Glutamatergic neuron (in vitro differentiated cells): Measurements from ENCODE around the gene ARL10. TPM values are rescaled to one million over a fixed set of nuclear protein-coding genes. Genes with fewer than 3 reads are reported as not detected.

ENCODE experiments used
- DNase-seq: peaks from one replicate; pipeline ENCODE4 v3.0.0; 2022
- H3K27ac Mint-ChIP-seq: one replicate; pipeline ENCODE4 v1.8.0; 2020; ENCODE audit warnings: mild to moderate bottlenecking, mixed read lengths, inconsistent platforms; ENCODE audit not compliant: unreplicated experiment
- H3K27me3 Mint-ChIP-seq: one replicate; pipeline ENCODE4 v1.8.0; 2020; ENCODE audit warnings: mild to moderate bottlenecking, moderate library complexity, mixed read lengths, inconsistent platforms; ENCODE audit not compliant: unreplicated experiment
- H3K36me3 Mint-ChIP-seq: one replicate; pipeline ENCODE4 v1.8.0; 2020; ENCODE audit warnings: mild to moderate bottlenecking, mixed read lengths, inconsistent platforms; ENCODE audit not compliant: unreplicated experiment
- H3K4me1 Mint-ChIP-seq: one replicate; pipeline ENCODE4 v1.8.0; 2020; ENCODE audit warnings: mild to moderate bottlenecking, low read depth, mixed read lengths, inconsistent platforms; ENCODE audit not compliant: unreplicated experiment
- H3K4me3 Mint-ChIP-seq: one replicate; pipeline ENCODE4 v1.8.0; 2020; ENCODE audit warnings: mild to moderate bottlenecking, mixed read lengths, inconsistent platforms; ENCODE audit not compliant: unreplicated experiment
- H3K9me3 Mint-ChIP-seq: one replicate; pipeline ENCODE4 v1.8.0; 2020; ENCODE audit warnings: mild to moderate bottlenecking, moderate library complexity, mixed read lengths, inconsistent platforms; ENCODE audit not compliant: unreplicated experiment
- CTCF ChIP-seq: fragments of 200-600 bp; sonication (generic); IDR thresholded peaks from one replicate; pipeline ENCODE4 v1.5.0; 2021; ENCODE audit not compliant: partially characterized antibody, unreplicated experiment
- total RNA-seq: library from RNA; stranded (reverse); fragmentation: NEBNext Ultra II Directional; extraction: Animal tissue kit (Norgen Biotek cat#: 25700); gene quantifications from one replicate; pipeline ENCODE4 v1.2.1, GENCODE V29; 2021; ENCODE audit not compliant: unreplicated experiment

The ARL10 gene
- total RNA-seq, 1 donor from 2014 or later = 34.7 TPM

GRCh38 chr5:176368726-176369125, 3.4 kb downstream of the ARL10 start:
- peaks cover 8% of the 10 kb centered on the region for H3K36me3 Mint-ChIP-seq

GRCh38 chr5:176369934-176370711, 4.8 kb downstream of the ARL10 start:
- no peak overlapping the region for H3K4me3 Mint-ChIP-seq
- H3K27ac Mint-ChIP-seq = no peak overlapping the region
- peaks cover 8% of the 10 kb centered on the region for H3K4me1 Mint-ChIP-seq
- H3K9me3 Mint-ChIP-seq = peaks cover 10% of the 10 kb centered on the region
- H3K27me3 Mint-ChIP-seq = peaks cover 9% of the 10 kb centered on the region
- peaks cover 8% of the 10 kb centered on the region for H3K36me3 Mint-ChIP-seq
- TF ChIP-seq CTCF = no peak
- no peak for DNase-seq

More at GRCh38 chr5:176368726-176369125, 3.4 kb downstream of the ARL10 start:
- no peak for DNase-seq
- H3K4me1 Mint-ChIP-seq = peaks cover 8% of the 10 kb centered on the region
- no peak for TF ChIP-seq CTCF
- peaks cover 10% of the 10 kb centered on the region for H3K9me3 Mint-ChIP-seq
- no peak overlapping the region for H3K4me3 Mint-ChIP-seq
- no peak overlapping the region for H3K27ac Mint-ChIP-seq
- H3K27me3 Mint-ChIP-seq = peaks cover 11% of the 10 kb centered on the region

- H3K9me3 Mint-ChIP-seq = peaks cover 6% of the 10 kb centered on the region
These were observed 6.6 kb downstream of the ARL10 start for GRCh38 chr5:176371621-176372539.

GRCh38 chr5:176373100-176373818, 8.0 kb downstream of the ARL10 start:
- no peak overlapping the region for H3K27ac Mint-ChIP-seq
- peaks cover 3% of the 10 kb centered on the region for H3K9me3 Mint-ChIP-seq

More at GRCh38 chr5:176371621-176372539, 6.6 kb downstream of the ARL10 start:
- Mint-ChIP-seq H3K36me3 (peaks cover 8% of the 10 kb centered on the region), H3K27ac (no peak overlapping the region), H3K27me3 (peaks cover 6% of the 10 kb centered on the region), H3K4me1 (peaks cover 5% of the 10 kb centered on the region), H3K4me3 (no peak overlapping the region)
- no peak for TF ChIP-seq CTCF
- no peak for DNase-seq

More at GRCh38 chr5:176373100-176373818, 8.0 kb downstream of the ARL10 start:
- Mint-ChIP-seq H3K27me3 (no peaks in the 10 kb centered on the region), H3K36me3 (no peaks in the 10 kb centered on the region), H3K4me3 (no peak overlapping the region), H3K4me1 (no peaks in the 10 kb centered on the region)
- TF ChIP-seq CTCF = no peak
- no peak for DNase-seq
